SKM-1 (cell line): ENCODE data around the gene SETBP1.

Experiments used
- DNase-seq: peaks from one replicate; lab custom pipeline; 2025; ENCODE audit not compliant: unreplicated experiment; lab: John Stamatoyannopoulos, UW

SETBP1 gene

GRCh38 chr18:44680273-44681075 is at the start of gene SETBP1:
SETBP1 (plus strand) TSS chr18:44680888; CDS start chr18:44701347, 20,459 bp downstream.
- DNase-seq: no peak

- DNase-seq: no peak
These were observed 48.1 kb upstream of the SETBP1 start for GRCh38 chr18:44632469-44633145.

GRCh38 chr18:44635546-44635945 is 45.1 kb upstream of the SETBP1 start:
- DNase-seq: no peak

GRCh38 chr18:44636241-44636640 is 44.4 kb upstream of the SETBP1 start:
- no peak for DNase-seq

GRCh38 chr18:44637210-44638033 is 43.3 kb upstream of the SETBP1 start:
- no peak for DNase-seq

- DNase-seq: no peak
These were observed 42.6 kb upstream of the SETBP1 start for GRCh38 chr18:44638034-44638540.

- no peak for DNase-seq
These were observed 41.9 kb upstream of the SETBP1 start for GRCh38 chr18:44638811-44639210.

GRCh38 chr18:44643004-44643403 is 37.7 kb upstream of the SETBP1 start:
- no peak for DNase-seq

GRCh38 chr18:44651478-44651877 is 29.2 kb upstream of the SETBP1 start:
- DNase-seq: no peak

GRCh38 chr18:44651918-44652572 is 28.6 kb upstream of the SETBP1 start:
- no peak for DNase-seq

GRCh38 chr18:44652722-44653121 is 28.0 kb upstream of the SETBP1 start:
- DNase-seq: no peak

- no peak for DNase-seq
These were observed 26.1 kb upstream of the SETBP1 start for GRCh38 chr18:44654573-44654972.

- DNase-seq: no peak
These were observed 25.3 kb upstream of the SETBP1 start for GRCh38 chr18:44655435-44655834.

GRCh38 chr18:44659771-44660170 is 20.9 kb upstream of the SETBP1 start:
- no peak for DNase-seq

GRCh38 chr18:44668270-44668975 is 12.3 kb upstream of the SETBP1 start:
- DNase-seq: no peak

- no peak for DNase-seq
These were observed 8.8 kb upstream of the SETBP1 start for GRCh38 chr18:44671914-44672313.

- DNase-seq: no peak
These were observed 8.2 kb upstream of the SETBP1 start for GRCh38 chr18:44672506-44672905.

- no peak for DNase-seq
These were observed 7.3 kb upstream of the SETBP1 start for GRCh38 chr18:44673256-44673880.

- no peak for DNase-seq
These were observed 2.8 kb upstream of the SETBP1 start for GRCh38 chr18:44677933-44678332.

- DNase-seq: no peak
These were observed 2.0 kb upstream of the SETBP1 start for GRCh38 chr18:44678725-44679055.
